H1 (cell line): ENCODE results near the gene NEGR1.

Experiments
- CHD2 ChIP-seq: IDR thresholded peaks from 2 replicates; pipeline ENCODE4 v1.6.1; 2012; ENCODE audit warnings: low read length, improper control_type of control experiment
- CREB1 ChIP-seq: IDR thresholded peaks from 2 replicates; pipeline ENCODE4 v1.6.1; 2012; ENCODE audit warnings: inconsistent platforms
- FOSL1 ChIP-seq: IDR thresholded peaks from 2 replicates; pipeline ENCODE4 v1.6.1; 2011; ENCODE audit warnings: mild to moderate bottlenecking, low read depth, low read length, moderate library complexity; ENCODE audit not compliant: insufficient read depth
- HDAC2 ChIP-seq, 2 experiments: fragments of 300-600 bp in 1 of 2; sonication (generic) in 1 of 2; IDR thresholded peaks; 2 replicates each; pipeline ENCODE4 v1.6.1; 2011 to 2012; ENCODE audit warnings: low read depth in 2 of 2, low read length in 2 of 2, mild to moderate bottlenecking in 2 of 2, moderate library complexity in 2 of 2, borderline replicate concordance in 1 of 2, inconsistent platforms in 1 of 2
- HDAC6 ChIP-seq: IDR thresholded peaks from one replicate; pipeline ENCODE4 v1.7.1; 2012; ENCODE audit warnings: low read depth, mild to moderate bottlenecking, inconsistent platforms, low read length, moderate library complexity
- MAX ChIP-seq: IDR thresholded peaks from 2 replicates; pipeline ENCODE4 v1.6.1; 2012; ENCODE audit warnings: inconsistent platforms
- POLR2A ChIP-seq, 2 experiments: IDR thresholded peaks; 1 replicate in 1 of 2; 2 replicates in 1 of 2; pipeline ENCODE4 v1.6.1; 2011; ENCODE audit warnings: low read depth in 2 of 2, low read length in 2 of 2, mild to moderate bottlenecking in 2 of 2; ENCODE audit errors: control extremely low read depth in 1 of 2
- POLR2AphosphoS5 ChIP-seq: IDR thresholded peaks from 2 replicates; pipeline ENCODE4 v1.6.1; 2011; ENCODE audit warnings: low read depth, low read length
- SP1 ChIP-seq: IDR thresholded peaks from 2 replicates; pipeline ENCODE4 v1.6.1; 2011; ENCODE audit warnings: low read depth, low read length
- TAF1 ChIP-seq: IDR thresholded peaks from 2 replicates; pipeline ENCODE4 v1.6.1; 2011; ENCODE audit warnings: mild to moderate bottlenecking, low read depth, low read length
- TCF12 ChIP-seq: IDR thresholded peaks from 2 replicates; pipeline ENCODE4 v1.6.1; 2011; ENCODE audit warnings: low read depth, mild to moderate bottlenecking, low read length
- TF ChIP-seq, protein P1 (sequence below): IDR thresholded peaks from 2 replicates; pipeline ENCODE4 v1.6.1; 2012; ENCODE audit warnings: low read length, inconsistent platforms
- TF ChIP-seq, protein P2 (sequence below), 3 experiments: IDR thresholded peaks; 1 replicate in 2 of 3; 2 replicates in 1 of 3; pipeline versions ENCODE4 v1.5.1 to v1.6.1; 2011; ENCODE audit warnings: low read length in 3 of 3, mild to moderate bottlenecking in 3 of 3, inconsistent platforms in 2 of 3, low read depth in 1 of 3, moderate library complexity in 1 of 3; ENCODE audit not compliant: insufficient read depth in 1 of 3; ENCODE audit errors: control extremely low read depth in 1 of 3

DNA sequence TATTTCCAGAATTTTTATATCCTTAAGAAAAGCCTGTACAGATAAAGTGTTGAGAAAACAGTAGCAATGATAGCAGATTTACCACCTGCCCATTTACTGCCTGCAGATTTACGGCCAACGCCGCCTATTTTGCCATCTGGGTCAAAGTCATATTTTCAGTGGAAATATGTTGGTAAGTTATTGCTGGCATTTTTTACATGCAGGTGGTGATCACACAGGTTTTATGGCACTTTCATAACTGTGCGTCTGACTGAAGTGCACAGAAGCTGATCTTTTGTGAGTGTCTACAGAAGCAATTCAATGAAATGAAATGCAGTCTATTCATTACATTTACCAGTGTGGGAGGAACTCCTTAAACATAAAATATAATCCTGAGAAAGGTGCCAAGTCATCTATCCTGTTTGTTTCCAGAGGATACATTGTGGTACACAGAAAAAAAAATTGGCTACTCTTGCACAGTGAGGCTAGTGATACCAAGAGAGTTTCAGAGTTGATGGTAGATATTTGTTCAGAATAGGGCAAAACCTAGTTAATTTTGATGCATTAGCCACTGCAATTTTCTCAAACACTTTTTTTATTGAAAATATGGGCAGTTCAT, 458.5 kb downstream of the NEGR1 start:
- TF ChIP-seq, protein P1, sequence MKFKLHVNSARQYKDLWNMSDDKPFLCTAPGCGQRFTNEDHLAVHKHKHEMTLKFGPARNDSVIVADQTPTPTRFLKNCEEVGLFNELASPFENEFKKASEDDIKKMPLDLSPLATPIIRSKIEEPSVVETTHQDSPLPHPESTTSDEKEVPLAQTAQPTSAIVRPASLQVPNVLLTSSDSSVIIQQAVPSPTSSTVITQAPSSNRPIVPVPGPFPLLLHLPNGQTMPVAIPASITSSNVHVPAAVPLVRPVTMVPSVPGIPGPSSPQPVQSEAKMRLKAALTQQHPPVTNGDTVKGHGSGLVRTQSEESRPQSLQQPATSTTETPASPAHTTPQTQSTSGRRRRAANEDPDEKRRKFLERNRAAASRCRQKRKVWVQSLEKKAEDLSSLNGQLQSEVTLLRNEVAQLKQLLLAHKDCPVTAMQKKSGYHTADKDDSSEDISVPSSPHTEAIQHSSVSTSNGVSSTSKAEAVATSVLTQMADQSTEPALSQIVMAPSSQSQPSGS: no peak
- TF ChIP-seq POLR2AphosphoS5 (no peak), FOSL1 (no peak), MAX (no peak), TAF1 (no peak), CHD2 (no peak), SP1 (no peak), HDAC6 (no peak), TCF12 (no peak), HDAC2 (IDR thresholded peaks at IDR 0.05; ENCODE audit: borderline replicate concordance in 1 of 2, low read depth in 2 of 2, low read length in 2 of 2) (no peak), POLR2A (IDR thresholded peaks at IDR 0.05; ENCODE audit: control extremely low read depth in 1 of 2, low read depth in 2 of 2, low read length in 2 of 2) (no peak), CREB1 (no peak)
- TF ChIP-seq, protein P2, sequence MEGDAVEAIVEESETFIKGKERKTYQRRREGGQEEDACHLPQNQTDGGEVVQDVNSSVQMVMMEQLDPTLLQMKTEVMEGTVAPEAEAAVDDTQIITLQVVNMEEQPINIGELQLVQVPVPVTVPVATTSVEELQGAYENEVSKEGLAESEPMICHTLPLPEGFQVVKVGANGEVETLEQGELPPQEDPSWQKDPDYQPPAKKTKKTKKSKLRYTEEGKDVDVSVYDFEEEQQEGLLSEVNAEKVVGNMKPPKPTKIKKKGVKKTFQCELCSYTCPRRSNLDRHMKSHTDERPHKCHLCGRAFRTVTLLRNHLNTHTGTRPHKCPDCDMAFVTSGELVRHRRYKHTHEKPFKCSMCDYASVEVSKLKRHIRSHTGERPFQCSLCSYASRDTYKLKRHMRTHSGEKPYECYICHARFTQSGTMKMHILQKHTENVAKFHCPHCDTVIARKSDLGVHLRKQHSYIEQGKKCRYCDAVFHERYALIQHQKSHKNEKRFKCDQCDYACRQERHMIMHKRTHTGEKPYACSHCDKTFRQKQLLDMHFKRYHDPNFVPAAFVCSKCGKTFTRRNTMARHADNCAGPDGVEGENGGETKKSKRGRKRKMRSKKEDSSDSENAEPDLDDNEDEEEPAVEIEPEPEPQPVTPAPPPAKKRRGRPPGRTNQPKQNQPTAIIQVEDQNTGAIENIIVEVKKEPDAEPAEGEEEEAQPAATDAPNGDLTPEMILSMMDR (IDR thresholded peaks at IDR 0.05; ENCODE audit: control extremely low read depth in 1 of 3, insufficient read depth in 1 of 3, low read depth in 1 of 3, low read length in 3 of 3): no peak
